H1 (cell line): ENCODE data around the gene RFXANK. TPM values are rescaled to one million over a fixed set of nuclear protein-coding genes. Genes with fewer than 3 reads are reported as not detected.

Experiments used
- ASH2L ChIP-seq: fragments of 200-600, 300-600 bp; sonication (generic); IDR thresholded peaks from one replicate; pipeline ENCODE4 v1.7.1; 2017; ENCODE audit warnings: low read length
- CBX8 ChIP-seq: fragments of 300-800, 300-1000 bp; sonication (generic); IDR thresholded peaks from 2 replicates; pipeline ENCODE4 v1.7.1; 2016; ENCODE audit warnings: low read depth, low read length, borderline replicate concordance
- CTCF ChIP-seq, 3 experiments: IDR thresholded peaks; 1 replicate in 2 of 3; 2 replicates in 1 of 3; pipeline versions ENCODE4 v1.5.1 to v1.6.1; 2011; ENCODE audit warnings: low read length in 3 of 3, mild to moderate bottlenecking in 3 of 3, inconsistent platforms in 2 of 3, low read depth in 1 of 3, moderate library complexity in 1 of 3; ENCODE audit not compliant: insufficient read depth in 1 of 3; ENCODE audit errors: control extremely low read depth in 1 of 3
- FOSL1 ChIP-seq: IDR thresholded peaks from 2 replicates; pipeline ENCODE4 v1.6.1; 2011; ENCODE audit warnings: mild to moderate bottlenecking, low read depth, low read length, moderate library complexity; ENCODE audit not compliant: insufficient read depth
- HDAC6 ChIP-seq: IDR thresholded peaks from one replicate; pipeline ENCODE4 v1.7.1; 2012; ENCODE audit warnings: low read depth, mild to moderate bottlenecking, inconsistent platforms, low read length, moderate library complexity
- SAP30 ChIP-seq: fragments of 300-600 bp; sonication (generic); IDR thresholded peaks from 2 replicates; pipeline ENCODE4 v1.7.1; 2012; ENCODE audit warnings: low read length, moderate library complexity, mild to moderate bottlenecking, inconsistent platforms; ENCODE audit not compliant: insufficient read depth, insufficient replicate concordance
- SIRT6 ChIP-seq: IDR thresholded peaks from one replicate; pipeline ENCODE4 v1.7.1; 2012; ENCODE audit warnings: low read length, inconsistent platforms
- SRF ChIP-seq: IDR thresholded peaks from 2 replicates; pipeline ENCODE4 v1.6.1; 2011; ENCODE audit warnings: mild to moderate bottlenecking, low read depth, low read length, moderate library complexity
- polyA plus RNA-seq, 7 experiments: library from polyadenylated mRNA; depleted of rRNA in 3 of 7; stranded (reverse) in 5 of 7; unstranded in 2 of 7; fragments of >200 nt in 5 of 7; fragments of 200-250 nt in 2 of 7; gene quantifications; 1 replicate in 5 of 7; 2 replicates in 1 of 7; 4 replicates in 1 of 7; pipeline versions ENCODE4 v1.2.1 to v1.2.3, GENCODE V29; 2011 to 2013; ENCODE audit warnings: missing spikeins in 2 of 7, mixed read lengths in 2 of 7
- total RNA-seq: library from RNA; stranded (reverse); fragmentation: NEBNext Ultra II Directional; extraction: Animal tissue kit (Norgen Biotek cat#: 25700); gene quantifications from 2 replicates; pipeline ENCODE4 v1.2.1, GENCODE V29; 2021
- TF ChIP-seq, protein P1 (sequence below): fragments of 300-600 bp; sonication (generic); IDR thresholded peaks from 2 replicates; pipeline ENCODE4 v1.7.1; 2012; ENCODE audit warnings: low read length, moderate library complexity, mild to moderate bottlenecking, inconsistent platforms; ENCODE audit not compliant: insufficient replicate concordance

RFXANK gene
- total and polyA plus RNA-seq, 2 of the 8 experiments (the other 6 are each of a cell fraction or from before 2014, with no cell fraction given) = 72.9 to 87.5 TPM

GRCh38 chr19:19223636-19224035 lies 31.6 kb downstream of the RFXANK start (continued):
- TF ChIP-seq HDAC6 (no peak), CTCF (IDR thresholded peaks at IDR 0.05; ENCODE audit: control extremely low read depth in 1 of 3, insufficient read depth in 1 of 3, low read depth in 1 of 3, low read length in 3 of 3) (no peak), SRF (no peak), SIRT6 (no peak), FOSL1 (no peak), ASH2L (no peak), SAP30 (no peak), CBX8 (no peak)
- TF ChIP-seq, protein P1, sequence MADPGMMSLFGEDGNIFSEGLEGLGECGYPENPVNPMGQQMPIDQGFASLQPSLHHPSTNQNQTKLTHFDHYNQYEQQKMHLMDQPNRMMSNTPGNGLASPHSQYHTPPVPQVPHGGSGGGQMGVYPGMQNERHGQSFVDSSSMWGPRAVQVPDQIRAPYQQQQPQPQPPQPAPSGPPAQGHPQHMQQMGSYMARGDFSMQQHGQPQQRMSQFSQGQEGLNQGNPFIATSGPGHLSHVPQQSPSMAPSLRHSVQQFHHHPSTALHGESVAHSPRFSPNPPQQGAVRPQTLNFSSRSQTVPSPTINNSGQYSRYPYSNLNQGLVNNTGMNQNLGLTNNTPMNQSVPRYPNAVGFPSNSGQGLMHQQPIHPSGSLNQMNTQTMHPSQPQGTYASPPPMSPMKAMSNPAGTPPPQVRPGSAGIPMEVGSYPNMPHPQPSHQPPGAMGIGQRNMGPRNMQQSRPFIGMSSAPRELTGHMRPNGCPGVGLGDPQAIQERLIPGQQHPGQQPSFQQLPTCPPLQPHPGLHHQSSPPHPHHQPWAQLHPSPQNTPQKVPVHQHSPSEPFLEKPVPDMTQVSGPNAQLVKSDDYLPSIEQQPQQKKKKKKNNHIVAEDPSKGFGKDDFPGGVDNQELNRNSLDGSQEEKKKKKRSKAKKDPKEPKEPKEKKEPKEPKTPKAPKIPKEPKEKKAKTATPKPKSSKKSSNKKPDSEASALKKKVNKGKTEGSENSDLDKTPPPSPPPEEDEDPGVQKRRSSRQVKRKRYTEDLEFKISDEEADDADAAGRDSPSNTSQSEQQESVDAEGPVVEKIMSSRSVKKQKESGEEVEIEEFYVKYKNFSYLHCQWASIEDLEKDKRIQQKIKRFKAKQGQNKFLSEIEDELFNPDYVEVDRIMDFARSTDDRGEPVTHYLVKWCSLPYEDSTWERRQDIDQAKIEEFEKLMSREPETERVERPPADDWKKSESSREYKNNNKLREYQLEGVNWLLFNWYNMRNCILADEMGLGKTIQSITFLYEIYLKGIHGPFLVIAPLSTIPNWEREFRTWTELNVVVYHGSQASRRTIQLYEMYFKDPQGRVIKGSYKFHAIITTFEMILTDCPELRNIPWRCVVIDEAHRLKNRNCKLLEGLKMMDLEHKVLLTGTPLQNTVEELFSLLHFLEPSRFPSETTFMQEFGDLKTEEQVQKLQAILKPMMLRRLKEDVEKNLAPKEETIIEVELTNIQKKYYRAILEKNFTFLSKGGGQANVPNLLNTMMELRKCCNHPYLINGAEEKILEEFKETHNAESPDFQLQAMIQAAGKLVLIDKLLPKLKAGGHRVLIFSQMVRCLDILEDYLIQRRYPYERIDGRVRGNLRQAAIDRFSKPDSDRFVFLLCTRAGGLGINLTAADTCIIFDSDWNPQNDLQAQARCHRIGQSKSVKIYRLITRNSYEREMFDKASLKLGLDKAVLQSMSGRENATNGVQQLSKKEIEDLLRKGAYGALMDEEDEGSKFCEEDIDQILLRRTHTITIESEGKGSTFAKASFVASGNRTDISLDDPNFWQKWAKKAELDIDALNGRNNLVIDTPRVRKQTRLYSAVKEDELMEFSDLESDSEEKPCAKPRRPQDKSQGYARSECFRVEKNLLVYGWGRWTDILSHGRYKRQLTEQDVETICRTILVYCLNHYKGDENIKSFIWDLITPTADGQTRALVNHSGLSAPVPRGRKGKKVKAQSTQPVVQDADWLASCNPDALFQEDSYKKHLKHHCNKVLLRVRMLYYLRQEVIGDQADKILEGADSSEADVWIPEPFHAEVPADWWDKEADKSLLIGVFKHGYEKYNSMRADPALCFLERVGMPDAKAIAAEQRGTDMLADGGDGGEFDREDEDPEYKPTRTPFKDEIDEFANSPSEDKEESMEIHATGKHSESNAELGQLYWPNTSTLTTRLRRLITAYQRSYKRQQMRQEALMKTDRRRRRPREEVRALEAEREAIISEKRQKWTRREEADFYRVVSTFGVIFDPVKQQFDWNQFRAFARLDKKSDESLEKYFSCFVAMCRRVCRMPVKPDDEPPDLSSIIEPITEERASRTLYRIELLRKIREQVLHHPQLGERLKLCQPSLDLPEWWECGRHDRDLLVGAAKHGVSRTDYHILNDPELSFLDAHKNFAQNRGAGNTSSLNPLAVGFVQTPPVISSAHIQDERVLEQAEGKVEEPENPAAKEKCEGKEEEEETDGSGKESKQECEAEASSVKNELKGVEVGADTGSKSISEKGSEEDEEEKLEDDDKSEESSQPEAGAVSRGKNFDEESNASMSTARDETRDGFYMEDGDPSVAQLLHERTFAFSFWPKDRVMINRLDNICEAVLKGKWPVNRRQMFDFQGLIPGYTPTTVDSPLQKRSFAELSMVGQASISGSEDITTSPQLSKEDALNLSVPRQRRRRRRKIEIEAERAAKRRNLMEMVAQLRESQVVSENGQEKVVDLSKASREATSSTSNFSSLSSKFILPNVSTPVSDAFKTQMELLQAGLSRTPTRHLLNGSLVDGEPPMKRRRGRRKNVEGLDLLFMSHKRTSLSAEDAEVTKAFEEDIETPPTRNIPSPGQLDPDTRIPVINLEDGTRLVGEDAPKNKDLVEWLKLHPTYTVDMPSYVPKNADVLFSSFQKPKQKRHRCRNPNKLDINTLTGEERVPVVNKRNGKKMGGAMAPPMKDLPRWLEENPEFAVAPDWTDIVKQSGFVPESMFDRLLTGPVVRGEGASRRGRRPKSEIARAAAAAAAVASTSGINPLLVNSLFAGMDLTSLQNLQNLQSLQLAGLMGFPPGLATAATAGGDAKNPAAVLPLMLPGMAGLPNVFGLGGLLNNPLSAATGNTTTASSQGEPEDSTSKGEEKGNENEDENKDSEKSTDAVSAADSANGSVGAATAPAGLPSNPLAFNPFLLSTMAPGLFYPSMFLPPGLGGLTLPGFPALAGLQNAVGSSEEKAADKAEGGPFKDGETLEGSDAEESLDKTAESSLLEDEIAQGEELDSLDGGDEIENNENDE = no peak
